Cardiac muscle cell (in vitro differentiated cells and primary cell): ENCODE measurements around the gene PSME3. TPM values are rescaled to one million over a fixed set of nuclear protein-coding genes. Genes with fewer than 3 reads are reported as not detected.
"Not testable (repeated sequence)": the region's sequence is repeated elsewhere in the genome, so short reads cannot be mapped to it uniquely, and the experiment has no call there.

Experiments used
- DNase-seq, 2 donors: peaks; one replicate each; pipeline versions ENCODE4 v3.0.0 to v3.0.0-alpha.2; 2010 to 2017; ENCODE audit warnings: low read depth in 1 of 2, low spot score in 1 of 2
- H3K27ac ChIP-seq: fragments of 200-600 bp; sonication (generic); 2 replicates; pipeline ENCODE4 v1.5.1; 2016
- H3K27me3 ChIP-seq: fragments of 200-600 bp; sonication (generic); 2 replicates; pipeline ENCODE4 v1.6.0; 2016; ENCODE audit warnings: control low read depth
- H3K36me3 ChIP-seq: fragments of 200-600 bp; sonication (generic); 2 replicates; pipeline ENCODE4 v1.5.1; 2016; ENCODE audit warnings: control low read depth
- H3K4me1 ChIP-seq: fragments of 200-600 bp; sonication (generic); 2 replicates; pipeline ENCODE4 v1.8.1; 2017; ENCODE audit warnings: low read depth, mild to moderate bottlenecking, mixed run types
- H3K4me3 ChIP-seq: fragments of 200-600 bp; sonication (generic); 2 replicates; pipeline ENCODE4 v1.5.1; 2016; ENCODE audit warnings: mild to moderate bottlenecking
- H3K9me3 ChIP-seq: fragments of 200-600 bp; sonication (generic); 2 replicates; pipeline ENCODE4 v1.5.1; 2017; ENCODE audit warnings: low read depth, mild to moderate bottlenecking, control low read depth
- CTCF ChIP-seq: IDR thresholded peaks from 2 replicates; pipeline ENCODE4 v1.5.1; 2012; ENCODE audit warnings: low read depth, mild to moderate bottlenecking, low read length
- polyA plus RNA-seq: library from polyadenylated mRNA; unstranded; fragments of >200 nt; fragmentation: Nextera tagmentation; extraction: Ambion mirVana; gene quantifications from 2 replicates; pipeline ENCODE4 v1.2.1, GENCODE V29; 2016
- total RNA-seq: library from RNA; depleted of rRNA; stranded (reverse); fragments of >200 nt; gene quantifications from 2 replicates; pipeline ENCODE4 v1.2.3, GENCODE V29; 2016

Gene PSME3
- total and polyA plus RNA-seq, 2 experiments from 2014 or later: 59.4 to 104 TPM

GRCh38 chr17:42857389-42857788 is 24.2 kb downstream of the PSME3 start:
- DNase-seq: no peak
- Histone ChIP-seq H3K4me1 (no peaks in the 10 kb centered on the region), H3K27ac (no peak overlapping the region), H3K4me3 (no peak overlapping the region), H3K36me3 (no peaks in the 10 kb centered on the region), H3K9me3 (no peaks in the 10 kb centered on the region), H3K27me3 (no peaks in the 10 kb centered on the region)
- no peak for TF ChIP-seq CTCF

- Histone ChIP-seq H3K27me3 (no peaks in the 10 kb centered on the region), H3K4me1 (peaks cover 8% of the 10 kb centered on the region), H3K9me3 (no peaks in the 10 kb centered on the region), H3K4me3 (no peak overlapping the region), H3K36me3 (no peaks in the 10 kb centered on the region), H3K27ac (no peak overlapping the region)
- no peak for TF ChIP-seq CTCF
- no peak for DNase-seq
Measured at GRCh38 chr17:42865638-42866094, 32.5 kb downstream of the PSME3 start.

- Histone ChIP-seq H3K4me1 (peaks cover 8% of the 10 kb centered on the region), H3K27me3 (no peaks in the 10 kb centered on the region), H3K27ac (no peak overlapping the region), H3K9me3 (no peaks in the 10 kb centered on the region), H3K36me3 (no peaks in the 10 kb centered on the region), H3K4me3 (no peak overlapping the region)
- no peak for DNase-seq
- TF ChIP-seq CTCF: no peak
Measured at GRCh38 chr17:42866216-42866615, 33.0 kb downstream of the PSME3 start.

- Histone ChIP-seq H3K36me3 (no peaks in the 10 kb centered on the region), H3K27ac (no peak overlapping the region), H3K4me1 (peaks cover 8% of the 10 kb centered on the region), H3K4me3 (no peak overlapping the region), H3K9me3 (no peaks in the 10 kb centered on the region), H3K27me3 (no peaks in the 10 kb centered on the region)
- no peak for TF ChIP-seq CTCF
- DNase-seq: no peak
Measured at GRCh38 chr17:42866631-42867575, 33.7 kb downstream of the PSME3 start.

- H3K27me3 ChIP-seq, H3K36me3 ChIP-seq, H3K4me1 ChIP-seq, H3K9me3 ChIP-seq, H3K4me3 ChIP-seq, H3K27ac ChIP-seq, DNase-seq: not testable (repeated sequence)
Measured at GRCh38 chr17:42867694-42868261, 34.6 kb downstream of the PSME3 start.

GRCh38 chr17:42868338-42868737 is 35.1 kb downstream of the PSME3 start:
- TF ChIP-seq CTCF: no peak
- no peak for DNase-seq

More at GRCh38 chr17:42868338-42868737, 35.1 kb downstream of the PSME3 start:
- Histone ChIP-seq H3K9me3 (no peaks in the 10 kb centered on the region), H3K27me3 (no peaks in the 10 kb centered on the region), H3K36me3 (no peaks in the 10 kb centered on the region), H3K4me3 (no peak overlapping the region), H3K4me1 (peaks cover 8% of the 10 kb centered on the region), H3K27ac (no peak overlapping the region)
